ENCODE results near the gene TENT4B. TPM values are rescaled to one million over a fixed set of nuclear protein-coding genes. Genes with fewer than 3 reads are reported as not detected.

The TENT4B gene
- total RNA-seq, 1 donor from 2014 or later = 19.8 TPM

DNA sequence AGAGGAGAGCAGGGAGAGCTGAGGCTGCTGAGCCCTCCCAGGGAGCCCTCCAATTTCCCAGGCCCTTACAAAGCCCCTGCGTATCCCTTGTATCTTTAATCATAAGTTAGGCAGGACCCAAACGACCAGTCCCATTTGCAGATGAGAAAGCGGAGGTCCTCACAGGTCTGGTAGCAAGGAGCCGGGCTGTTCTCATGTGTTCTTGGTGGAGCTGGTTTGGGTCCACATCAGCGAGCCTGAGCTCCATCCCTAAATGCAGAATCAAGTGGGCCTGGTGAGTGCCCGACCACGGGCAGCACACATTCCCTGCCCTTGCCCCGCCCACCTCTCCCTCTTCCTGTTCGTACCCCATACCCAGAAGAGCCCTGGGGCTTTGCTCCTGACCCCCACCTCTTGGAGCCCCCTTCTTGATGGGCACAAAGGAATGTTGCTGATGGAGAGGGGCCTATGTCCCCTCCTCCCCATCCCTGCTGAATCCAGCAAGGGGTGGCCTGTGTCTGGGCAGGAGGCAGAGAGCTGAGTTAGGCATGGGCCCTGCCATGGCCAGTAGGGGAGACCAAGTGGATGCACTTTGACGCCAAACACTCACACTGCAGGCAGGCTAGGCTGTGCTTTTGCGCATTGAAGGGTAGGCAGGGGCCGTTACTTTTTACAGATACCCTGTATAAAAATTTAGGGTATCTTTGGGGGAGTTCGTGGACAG lies 95.0 kb downstream of the TENT4B start:
- DNase-seq (ENCODE audit: low spot score) = no peak
- Mint-ChIP-seq H3K27ac (peak overlapping the region; percentile 61), H3K9me3 (no peaks in the 10 kb centered on the region), H3K4me3 (peak overlapping the region; percentile 78), H3K27me3 (ENCODE audit: insufficient read depth) (peaks cover 4% of the 10 kb centered on the region), H3K36me3 (ENCODE audit: low read depth) (no peaks in the 10 kb centered on the region), H3K4me1 (ENCODE audit: low read depth) (peaks cover 16% of the 10 kb centered on the region)
- intact Hi-C loops (cut with micrococcal nuclease) = loop anchor here (5.0 kb wide), 1 partner anchor 69 kb away; no protein-coding TSS in a partner anchor

DNA sequence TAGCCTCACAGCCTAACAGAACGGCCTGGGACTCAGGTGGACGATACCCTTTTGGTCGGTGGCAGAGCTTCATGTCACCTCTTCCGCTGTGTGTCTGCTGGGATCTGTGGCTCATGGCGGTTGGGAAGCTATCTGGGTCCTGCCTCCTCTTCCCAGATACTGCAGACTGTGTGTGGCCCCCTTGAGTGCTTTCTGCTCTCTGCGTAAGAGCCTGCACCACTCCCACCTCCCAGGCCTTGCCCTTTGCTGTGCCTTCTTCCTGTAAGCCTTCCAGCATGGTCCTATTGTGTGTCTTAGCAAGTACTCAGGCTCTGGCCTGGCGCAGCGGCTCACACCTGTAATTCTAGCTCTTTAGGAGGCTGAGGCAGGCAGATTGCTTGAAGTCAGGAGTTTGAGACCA lies 95.7 kb downstream of the TENT4B start:
- intact Hi-C loops (cut with micrococcal nuclease) = loop anchor here (5.0 kb wide), 1 partner anchor 68 kb away; no protein-coding TSS in a partner anchor
- Mint-ChIP-seq H3K4me3 (peak overlapping the region; percentile 26), H3K4me1 (ENCODE audit: low read depth) (peaks cover 16% of the 10 kb centered on the region), H3K27me3 (ENCODE audit: insufficient read depth) (peaks cover 4% of the 10 kb centered on the region), H3K27ac (no peak overlapping the region), H3K9me3 (no peaks in the 10 kb centered on the region), H3K36me3 (ENCODE audit: low read depth) (no peaks in the 10 kb centered on the region)
- no peak for DNase-seq (ENCODE audit: low spot score)

DNA sequence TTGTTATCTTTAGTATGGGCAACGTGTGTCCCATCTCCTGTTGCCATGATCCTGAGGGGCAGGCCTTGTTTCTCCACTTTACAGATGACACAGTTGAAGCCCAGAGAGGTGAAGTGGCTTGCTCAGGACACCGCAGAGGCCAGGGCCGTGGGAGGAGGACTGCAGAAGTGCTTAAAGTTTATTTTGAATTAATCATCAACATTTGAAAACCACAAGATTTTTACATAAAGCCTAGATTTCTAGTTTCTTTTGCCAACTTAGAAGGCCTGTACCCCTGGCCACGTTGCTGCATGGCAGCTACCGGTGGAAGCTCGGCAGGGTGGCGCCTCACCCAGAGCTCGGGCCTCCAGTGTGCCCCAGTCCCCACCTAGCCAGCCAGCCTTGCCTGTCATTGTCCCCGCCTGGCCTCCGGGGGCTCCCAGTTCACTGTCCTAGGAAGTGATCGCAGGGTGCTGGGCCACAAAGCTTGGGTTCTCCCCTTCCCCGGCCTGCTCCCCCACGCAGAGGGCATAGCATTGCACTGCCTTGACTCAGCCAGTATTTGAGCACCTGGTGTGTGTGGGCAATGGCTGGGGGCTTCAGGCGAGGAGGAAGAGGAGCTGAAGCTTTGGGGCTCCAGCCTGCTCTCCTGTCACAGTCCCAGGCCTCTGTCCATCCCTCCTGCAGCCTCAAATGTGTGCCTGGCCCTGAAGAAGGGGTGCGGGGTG lies 98.4 kb downstream of the TENT4B start:
- no peak overlapping the region for H3K4me3 Mint-ChIP-seq
- intact Hi-C loops (cut with micrococcal nuclease) = no loop called here
- no peaks in the 10 kb centered on the region for H3K9me3 Mint-ChIP-seq
- peaks cover 14% of the 10 kb centered on the region for H3K27me3 Mint-ChIP-seq (ENCODE audit: insufficient read depth)
- H3K4me1 Mint-ChIP-seq (ENCODE audit: low read depth) = peaks cover 8% of the 10 kb centered on the region
- no peak overlapping the region for H3K27ac Mint-ChIP-seq
- DNase-seq (ENCODE audit: low spot score) = no peak
- no peaks in the 10 kb centered on the region for H3K36me3 Mint-ChIP-seq (ENCODE audit: low read depth)

DNA sequence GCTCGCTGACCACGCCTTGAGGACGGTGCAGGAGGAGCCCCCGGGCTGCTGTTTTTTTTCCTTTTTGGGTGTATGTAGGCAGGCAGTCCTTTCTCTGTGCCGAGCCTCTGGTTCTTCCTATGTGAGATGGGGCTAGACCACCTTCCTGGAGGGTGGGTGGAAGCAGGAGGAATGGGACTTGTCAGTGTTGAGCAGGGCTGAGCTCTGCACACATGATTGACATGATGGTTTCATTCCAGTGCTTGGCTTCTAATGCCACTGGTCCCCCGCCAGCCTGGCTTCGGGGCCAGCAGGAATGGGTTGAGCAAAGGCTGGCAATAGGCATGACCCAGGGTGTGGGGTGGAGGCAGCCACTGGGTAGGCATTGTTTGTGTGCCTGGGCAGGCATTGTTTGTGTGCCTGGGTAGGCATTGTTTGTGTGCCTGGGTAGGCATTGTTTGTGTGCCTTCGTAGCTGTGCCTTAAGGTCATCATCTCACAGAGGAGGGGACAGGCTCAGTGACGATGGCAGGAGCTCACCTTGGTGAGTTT lies 99.0 kb downstream of the TENT4B start:
- Mint-ChIP-seq H3K4me3 (no peak overlapping the region), H3K27me3 (ENCODE audit: insufficient read depth) (peaks cover 20% of the 10 kb centered on the region), H3K9me3 (no peaks in the 10 kb centered on the region), H3K4me1 (ENCODE audit: low read depth) (peaks cover 4% of the 10 kb centered on the region), H3K36me3 (ENCODE audit: low read depth) (no peaks in the 10 kb centered on the region), H3K27ac (no peak overlapping the region)
- no peak for DNase-seq (ENCODE audit: low spot score)
- intact Hi-C loops (cut with micrococcal nuclease) = no loop called here

DNA sequence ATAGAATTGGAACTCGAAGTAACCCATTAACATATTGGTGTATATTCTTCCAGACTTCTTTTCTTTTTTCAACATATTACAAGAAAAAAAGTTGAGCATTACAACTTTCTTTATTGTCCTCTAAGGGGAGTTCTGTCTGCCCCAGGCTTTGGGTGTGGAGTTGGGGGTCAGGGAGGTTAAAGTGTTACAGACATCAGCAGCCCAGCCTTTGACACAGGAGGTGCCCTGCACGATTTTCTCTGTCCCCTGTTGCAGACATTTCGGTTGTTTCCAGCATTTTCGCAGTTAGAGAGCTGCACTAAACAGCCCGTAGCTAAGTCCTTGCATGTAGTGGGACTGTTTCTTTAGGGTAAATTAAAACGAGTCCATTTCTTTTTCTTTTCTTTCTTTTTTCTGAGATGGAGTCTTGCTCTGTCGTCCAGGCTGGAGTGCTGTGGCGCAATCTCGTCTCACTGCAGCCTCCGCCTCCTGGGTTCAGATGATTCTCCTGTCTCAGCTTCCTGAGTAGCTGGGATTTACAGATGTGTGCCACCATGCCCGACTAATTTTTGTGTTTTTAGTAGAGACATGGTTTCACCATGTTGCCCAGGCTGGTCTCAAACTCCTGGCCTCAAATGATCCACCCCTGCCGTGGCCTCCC lies 99.9 kb downstream of the TENT4B start:
- DNase-seq (ENCODE audit: low spot score) = no peak
- Mint-ChIP-seq H3K4me1 (ENCODE audit: low read depth) (no peaks in the 10 kb centered on the region), H3K9me3 (no peaks in the 10 kb centered on the region), H3K27ac (no peak overlapping the region), H3K36me3 (ENCODE audit: low read depth) (no peaks in the 10 kb centered on the region), H3K4me3 (no peak overlapping the region), H3K27me3 (ENCODE audit: insufficient read depth) (peaks cover 27% of the 10 kb centered on the region)
- intact Hi-C loops (cut with micrococcal nuclease) = no loop called here

DNA sequence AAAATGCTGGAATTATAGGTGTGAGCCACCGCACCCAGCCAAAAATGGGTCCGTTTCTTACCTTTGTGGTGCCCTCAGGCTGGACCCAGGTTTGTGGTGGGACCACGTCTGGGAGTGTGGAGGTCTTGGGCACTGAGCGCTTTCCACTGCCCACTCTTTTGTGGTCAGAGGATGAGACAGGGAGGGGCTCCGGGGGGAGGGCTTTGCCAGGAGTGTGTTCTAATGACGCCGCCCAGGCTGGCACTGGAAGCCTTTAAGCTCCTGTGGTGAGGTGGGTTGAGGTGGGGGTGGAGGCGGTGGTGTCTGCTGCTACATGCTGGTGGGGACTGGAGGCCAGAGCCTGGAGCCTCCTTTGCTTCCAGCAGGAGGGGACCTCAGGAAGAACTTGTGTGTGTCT lies 100.4 kb downstream of the TENT4B start:
- Mint-ChIP-seq H3K27me3 (ENCODE audit: insufficient read depth) (peaks cover 27% of the 10 kb centered on the region), H3K27ac (no peak overlapping the region), H3K9me3 (no peaks in the 10 kb centered on the region), H3K4me3 (no peak overlapping the region), H3K4me1 (ENCODE audit: low read depth) (no peaks in the 10 kb centered on the region), H3K36me3 (ENCODE audit: low read depth) (no peaks in the 10 kb centered on the region)
- DNase-seq (ENCODE audit: low spot score) = no peak
- intact Hi-C loops (cut with micrococcal nuclease) = no loop called here

DNA sequence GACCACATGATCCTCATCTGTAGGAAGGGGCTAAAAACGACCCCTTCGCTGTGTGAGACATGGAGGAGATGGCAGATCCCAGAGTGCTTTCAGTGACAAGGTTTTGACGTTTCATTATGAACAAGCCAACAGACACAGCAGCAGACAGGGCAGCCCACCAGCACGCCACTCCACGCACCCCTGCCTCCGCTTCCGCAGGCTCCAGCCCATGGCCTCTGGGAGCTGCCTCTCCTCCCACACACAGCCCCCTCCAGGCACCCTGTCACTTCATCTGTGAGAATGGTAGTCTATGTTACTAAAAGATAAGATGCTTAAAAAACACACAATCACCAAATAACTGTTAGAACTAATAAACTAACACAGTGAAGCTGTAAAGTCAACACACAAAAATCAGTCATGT lies 101.0 kb downstream of the TENT4B start:
- no peaks in the 10 kb centered on the region for H3K36me3 Mint-ChIP-seq (ENCODE audit: low read depth)
- no peaks in the 10 kb centered on the region for H3K9me3 Mint-ChIP-seq
- H3K4me1 Mint-ChIP-seq (ENCODE audit: low read depth) = no peaks in the 10 kb centered on the region
- no peak overlapping the region for H3K4me3 Mint-ChIP-seq
- intact Hi-C loops (cut with micrococcal nuclease) = no loop called here
- H3K27me3 Mint-ChIP-seq (ENCODE audit: insufficient read depth) = peaks cover 31% of the 10 kb centered on the region
- DNase-seq (ENCODE audit: low spot score) = no peak
- H3K27ac Mint-ChIP-seq = no peak overlapping the region

DNA sequence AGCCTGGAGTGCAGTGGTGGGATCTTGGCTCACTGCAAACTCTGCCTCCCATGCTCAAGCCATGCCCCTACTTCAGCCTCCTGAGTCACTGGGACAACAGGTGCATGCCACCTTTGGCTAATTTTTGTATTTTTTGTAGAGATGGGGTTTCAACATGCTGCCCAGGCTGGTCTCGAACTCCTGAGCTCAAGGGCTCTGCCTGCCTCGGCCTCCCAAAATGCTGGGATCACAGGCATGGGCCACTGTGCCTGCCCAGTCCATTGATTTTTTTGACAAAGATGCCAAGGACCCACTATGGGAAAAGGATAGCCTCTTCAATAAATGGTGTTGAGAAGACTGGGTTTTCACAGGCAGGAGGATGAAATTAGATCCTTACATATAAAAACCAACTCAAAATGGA lies 102.4 kb downstream of the TENT4B start:
- H3K27ac Mint-ChIP-seq = no peak overlapping the region
- H3K9me3 Mint-ChIP-seq = no peaks in the 10 kb centered on the region
- intact Hi-C loops (cut with micrococcal nuclease) = no loop called here
- no peaks in the 10 kb centered on the region for H3K4me1 Mint-ChIP-seq (ENCODE audit: low read depth)
- H3K36me3 Mint-ChIP-seq (ENCODE audit: low read depth) = no peaks in the 10 kb centered on the region
- no peak overlapping the region for H3K4me3 Mint-ChIP-seq
- H3K27me3 Mint-ChIP-seq (ENCODE audit: insufficient read depth) = peaks cover 33% of the 10 kb centered on the region
- DNase-seq (ENCODE audit: low spot score) = no peak

DNA sequence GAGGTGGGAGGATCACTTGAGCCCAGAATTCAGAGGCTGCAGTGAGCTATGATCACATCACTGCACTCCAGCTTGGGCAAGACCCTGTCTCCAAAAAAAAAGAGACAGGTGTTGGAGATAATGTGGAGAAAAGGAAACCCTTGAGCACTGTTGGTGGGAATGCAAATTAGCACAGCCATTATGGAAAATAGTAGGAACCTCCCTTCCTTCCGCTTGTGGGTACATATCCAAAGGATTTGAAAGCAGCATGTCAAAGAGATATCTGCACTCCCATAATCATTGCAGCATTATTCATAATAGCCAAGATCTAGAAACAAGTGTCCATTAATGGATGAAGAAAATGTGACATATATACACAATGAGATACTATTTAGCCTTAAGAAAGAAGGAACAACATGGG lies 103.5 kb downstream of the TENT4B start:
- Mint-ChIP-seq H3K27me3 (ENCODE audit: insufficient read depth) (peaks cover 33% of the 10 kb centered on the region), H3K4me3 (no peak overlapping the region), H3K27ac (no peak overlapping the region), H3K4me1 (ENCODE audit: low read depth) (no peaks in the 10 kb centered on the region), H3K9me3 (no peaks in the 10 kb centered on the region), H3K36me3 (ENCODE audit: low read depth) (no peaks in the 10 kb centered on the region)
- intact Hi-C loops (cut with micrococcal nuclease) = no loop called here
- no peak for DNase-seq (ENCODE audit: low spot score)

DNA sequence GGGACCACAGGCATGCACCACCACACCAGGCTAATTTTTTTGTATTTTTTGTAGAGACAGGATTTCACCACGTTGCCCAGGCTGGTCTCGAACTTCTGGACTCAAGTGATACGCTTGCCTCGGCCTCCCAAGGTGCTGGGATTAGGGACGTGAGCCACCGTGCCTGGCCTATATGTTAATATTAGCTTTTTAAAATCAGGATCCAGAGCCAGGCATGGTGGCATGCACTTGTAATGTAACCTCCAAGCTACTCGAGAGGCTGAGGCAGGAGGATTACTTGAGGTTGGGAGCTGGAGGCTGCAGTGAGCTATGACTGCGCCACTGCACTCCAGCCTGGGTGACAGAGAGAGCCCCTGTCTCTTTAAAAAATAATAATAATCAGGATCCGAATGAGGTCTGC lies 104.8 kb downstream of the TENT4B start:
- DNase-seq (ENCODE audit: low spot score) = no peak
- intact Hi-C loops (cut with micrococcal nuclease) = no loop called here
- no peak overlapping the region for H3K4me3 Mint-ChIP-seq
- no peak overlapping the region for H3K27ac Mint-ChIP-seq
- no peaks in the 10 kb centered on the region for H3K36me3 Mint-ChIP-seq (ENCODE audit: low read depth)
- peaks cover 33% of the 10 kb centered on the region for H3K27me3 Mint-ChIP-seq (ENCODE audit: insufficient read depth)
- no peaks in the 10 kb centered on the region for H3K9me3 Mint-ChIP-seq
- peaks cover 5% of the 10 kb centered on the region for H3K4me1 Mint-ChIP-seq (ENCODE audit: low read depth)

DNA sequence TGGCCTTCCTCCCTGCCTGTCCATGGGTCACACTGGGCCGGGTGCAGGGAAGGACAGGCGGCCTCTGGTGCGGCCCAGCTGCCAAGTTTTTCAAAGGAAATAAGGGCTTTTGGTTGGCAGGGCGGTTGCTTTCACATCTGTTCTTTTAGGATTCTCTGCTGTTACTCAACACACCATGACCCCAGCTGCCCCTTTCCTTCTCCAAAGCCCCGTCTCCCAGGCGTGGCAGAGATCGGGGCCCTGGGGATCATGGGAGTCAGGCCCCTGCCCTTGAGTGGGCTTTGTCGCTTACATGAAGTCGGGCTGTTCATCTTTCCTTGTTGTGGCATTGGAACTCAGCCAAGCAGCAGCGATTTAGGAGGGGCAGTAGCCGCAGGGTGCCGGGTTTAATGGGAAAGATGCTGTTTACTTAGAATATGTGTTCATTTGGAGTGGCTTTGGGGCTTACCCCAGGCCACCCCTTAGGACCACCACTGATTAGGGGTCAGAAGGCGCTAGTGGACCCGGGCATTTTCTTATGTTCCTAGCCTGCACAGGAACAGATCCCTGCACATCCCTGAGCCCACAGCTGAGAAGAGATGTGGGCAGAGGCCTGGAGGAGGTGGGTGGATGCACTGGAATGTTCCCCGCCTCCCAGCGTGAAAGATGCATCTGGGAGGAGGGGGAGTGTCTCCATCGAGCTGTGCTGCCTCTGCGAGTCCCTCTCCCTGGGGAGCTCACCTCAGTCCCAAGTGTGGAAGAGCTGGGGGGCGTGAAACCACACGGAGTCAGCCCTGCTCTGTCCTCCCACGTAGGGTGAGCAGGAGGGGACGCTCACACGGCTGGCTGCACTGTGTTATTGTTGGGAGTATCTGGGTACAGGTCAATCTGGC lies 106.5 kb downstream of the TENT4B start:
- Mint-ChIP-seq H3K36me3 (ENCODE audit: low read depth) (peaks cover 2% of the 10 kb centered on the region), H3K27ac (no peak overlapping the region), H3K4me3 (no peak overlapping the region), H3K27me3 (ENCODE audit: insufficient read depth) (peaks cover 30% of the 10 kb centered on the region), H3K9me3 (no peaks in the 10 kb centered on the region), H3K4me1 (ENCODE audit: low read depth) (peaks cover 19% of the 10 kb centered on the region)
- DNase-seq (ENCODE audit: low spot score) = no peak
- intact Hi-C loops (cut with micrococcal nuclease) = no loop called here
